Rectal smooth muscle tissue (tissue), 1 donor: ENCODE results near the gene TMEM212.

Experiments used
- H3K27ac ChIP-seq: one replicate; pipeline ENCODE4 v1.7.0; 2013; ENCODE audit warnings: low read depth, low read length, inconsistent platforms
- H3K27me3 ChIP-seq: one replicate; pipeline ENCODE4 v1.7.0; 2013; ENCODE audit warnings: low read length; ENCODE audit not compliant: control insufficient read depth, insufficient read depth
- H3K36me3 ChIP-seq: one replicate; pipeline ENCODE4 v1.7.0; 2013; ENCODE audit warnings: low read length; ENCODE audit not compliant: control insufficient read depth, insufficient read depth
- H3K4me1 ChIP-seq: one replicate; pipeline ENCODE4 v1.7.0; 2013; ENCODE audit warnings: low read length; ENCODE audit not compliant: control insufficient read depth, insufficient read depth
- H3K4me3 ChIP-seq: one replicate; pipeline ENCODE4 v1.7.0; 2013; ENCODE audit warnings: low read length
- H3K9ac ChIP-seq: one replicate; pipeline ENCODE4 v1.7.0; 2013; ENCODE audit warnings: low read length

TMEM212 gene

GRCh38 chr3:171840811-171841619 is 2.1 kb upstream of the TMEM212 start:
- Histone ChIP-seq H3K4me1 (peaks cover 9% of the 10 kb centered on the region), H3K27me3 (no peaks in the 10 kb centered on the region), H3K9ac (no peak overlapping the region), H3K36me3 (no peaks in the 10 kb centered on the region), H3K4me3 (no peak overlapping the region), H3K27ac (no peak overlapping the region)

GRCh38 chr3:171841620-171842000 is 1.5 kb upstream of the TMEM212 start:
- Histone ChIP-seq H3K9ac (no peak overlapping the region), H3K36me3 (no peaks in the 10 kb centered on the region), H3K4me3 (no peak overlapping the region), H3K27ac (peak overlapping the region; percentile 32), H3K27me3 (no peaks in the 10 kb centered on the region), H3K4me1 (peaks cover 9% of the 10 kb centered on the region)

GRCh38 chr3:171844873-171845272 is 1.7 kb downstream of the TMEM212 start:
- Histone ChIP-seq H3K27me3 (no peaks in the 10 kb centered on the region), H3K4me1 (peaks cover 5% of the 10 kb centered on the region), H3K4me3 (no peak overlapping the region), H3K9ac (no peak overlapping the region), H3K36me3 (no peaks in the 10 kb centered on the region), H3K27ac (no peak overlapping the region)

- no peak overlapping the region for H3K4me3 ChIP-seq
- H3K36me3 ChIP-seq: no peaks in the 10 kb centered on the region
- peaks cover 5% of the 10 kb centered on the region for H3K4me1 ChIP-seq
- no peak overlapping the region for H3K27ac ChIP-seq
- H3K27me3 ChIP-seq: no peaks in the 10 kb centered on the region
- no peak overlapping the region for H3K9ac ChIP-seq
Observed at GRCh38 chr3:171845481-171846284, 2.5 kb downstream of the TMEM212 start.

- Histone ChIP-seq H3K27ac (no peak overlapping the region), H3K4me1 (peaks cover 5% of the 10 kb centered on the region), H3K27me3 (no peaks in the 10 kb centered on the region), H3K36me3 (no peaks in the 10 kb centered on the region), H3K4me3 (no peak overlapping the region), H3K9ac (no peak overlapping the region)
Observed at GRCh38 chr3:171846597-171846996, 3.4 kb downstream of the TMEM212 start.

- Histone ChIP-seq H3K4me3 (no peak overlapping the region), H3K9ac (no peak overlapping the region), H3K27me3 (no peaks in the 10 kb centered on the region), H3K36me3 (no peaks in the 10 kb centered on the region), H3K27ac (no peak overlapping the region), H3K4me1 (peaks cover 3% of the 10 kb centered on the region)
Observed at GRCh38 chr3:171847133-171847532, 4.0 kb downstream of the TMEM212 start.

GRCh38 chr3:171847595-171848259 is 4.6 kb downstream of the TMEM212 start:
- Histone ChIP-seq H3K4me3 (no peak overlapping the region), H3K9ac (no peak overlapping the region), H3K27ac (no peak overlapping the region), H3K4me1 (peaks cover 2% of the 10 kb centered on the region), H3K36me3 (no peaks in the 10 kb centered on the region), H3K27me3 (no peaks in the 10 kb centered on the region)

GRCh38 chr3:171849617-171850319 is 6.6 kb downstream of the TMEM212 start:
- no peaks in the 10 kb centered on the region for H3K36me3 ChIP-seq
- no peak overlapping the region for H3K27ac ChIP-seq
- H3K4me3 ChIP-seq: no peak overlapping the region
- H3K9ac ChIP-seq: no peak overlapping the region
- no peaks in the 10 kb centered on the region for H3K27me3 ChIP-seq
- no peaks in the 10 kb centered on the region for H3K4me1 ChIP-seq

GRCh38 chr3:171850320-171850959 is 7.3 kb downstream of the TMEM212 start:
- Histone ChIP-seq H3K36me3 (no peaks in the 10 kb centered on the region), H3K27me3 (no peaks in the 10 kb centered on the region), H3K9ac (no peak overlapping the region), H3K4me1 (no peaks in the 10 kb centered on the region), H3K4me3 (no peak overlapping the region), H3K27ac (no peak overlapping the region)

GRCh38 chr3:171850960-171851659 is 8.0 kb downstream of the TMEM212 start:
- Histone ChIP-seq H3K36me3 (no peaks in the 10 kb centered on the region), H3K4me3 (no peak overlapping the region), H3K4me1 (no peaks in the 10 kb centered on the region), H3K9ac (no peak overlapping the region), H3K27ac (no peak overlapping the region), H3K27me3 (no peaks in the 10 kb centered on the region)

- Histone ChIP-seq H3K4me3 (no peak overlapping the region), H3K4me1 (no peaks in the 10 kb centered on the region), H3K27ac (no peak overlapping the region), H3K36me3 (no peaks in the 10 kb centered on the region), H3K9ac (no peak overlapping the region), H3K27me3 (no peaks in the 10 kb centered on the region)
Observed at GRCh38 chr3:171851660-171852058, 8.5 kb downstream of the TMEM212 start.
